NOMO-1 treated with dmso at 0.1 percent for 144 hours (cell line): Measurements from ENCODE around the gene NBEA.
A peak's percentile ranks its signal among the peaks of the same experiment; 100 is the strongest.
"Not testable (repeated sequence)": the region's sequence is repeated elsewhere in the genome, so short reads cannot be mapped to it uniquely, and the experiment has no call there.

Experiments used
- DNase-seq: peaks from one replicate; lab custom pipeline; 2025; ENCODE audit not compliant: unreplicated experiment; lab: John Stamatoyannopoulos, UW

Gene NBEA

DNA sequence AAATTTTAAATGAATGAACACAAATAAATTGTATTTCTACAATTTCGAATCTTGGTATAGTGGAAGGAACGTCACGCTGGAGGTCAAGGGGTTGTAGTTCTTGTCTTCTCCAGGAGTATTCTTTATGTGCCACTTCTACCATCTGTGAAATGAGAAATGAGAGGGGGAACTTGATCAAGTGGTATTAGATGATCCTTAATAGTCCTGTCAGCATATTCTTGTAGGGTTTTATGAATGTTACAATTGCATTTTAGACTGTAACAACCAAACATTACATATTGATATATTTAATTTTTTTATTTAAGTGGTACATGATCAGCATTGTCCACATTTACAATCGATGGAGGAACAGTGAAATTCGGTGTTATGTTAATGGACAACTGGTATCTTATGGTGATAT is 113.6 kb downstream of the NBEA start:
- DNase-seq, result no peak

DNA sequence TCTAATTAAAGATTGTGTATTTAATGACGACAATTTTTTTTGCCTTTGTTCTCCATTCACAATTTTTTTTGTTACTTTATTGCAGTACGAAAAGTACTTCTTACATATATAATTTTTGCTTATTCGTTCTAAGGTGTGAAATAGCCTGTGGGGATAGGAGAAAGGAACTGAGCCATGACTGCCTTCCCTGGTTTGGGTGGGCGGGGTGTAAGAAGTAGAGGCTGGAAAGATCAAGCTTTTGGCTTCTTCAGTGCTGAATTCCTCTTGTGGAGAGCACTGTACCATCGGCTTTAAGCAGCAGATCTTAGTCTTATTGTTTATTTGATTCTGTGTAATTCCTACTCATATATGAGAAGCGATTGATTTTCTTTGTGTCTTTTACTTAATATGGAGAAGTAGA is 115.8 kb downstream of the NBEA start:
- no peak for DNase-seq

DNA sequence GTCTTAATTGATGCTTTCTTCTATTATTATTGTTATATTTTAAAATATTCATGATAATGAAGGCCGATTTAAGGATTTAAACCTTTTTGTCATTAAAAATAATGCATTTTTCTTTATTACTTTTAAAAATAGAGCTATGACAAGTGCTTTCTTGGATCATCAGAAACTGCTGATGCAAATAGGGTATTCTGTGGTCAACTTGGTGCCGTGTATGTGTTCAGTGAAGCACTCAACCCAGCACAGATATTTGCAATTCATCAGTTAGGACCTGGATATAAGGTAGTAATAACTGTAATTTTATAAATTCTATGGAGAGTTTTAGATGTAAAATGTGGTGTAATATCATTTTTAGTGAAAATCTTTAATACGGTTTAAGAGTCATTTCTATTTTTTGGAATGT is 116.5 kb downstream of the NBEA start:
- not testable (repeated sequence) for DNase-seq

DNA sequence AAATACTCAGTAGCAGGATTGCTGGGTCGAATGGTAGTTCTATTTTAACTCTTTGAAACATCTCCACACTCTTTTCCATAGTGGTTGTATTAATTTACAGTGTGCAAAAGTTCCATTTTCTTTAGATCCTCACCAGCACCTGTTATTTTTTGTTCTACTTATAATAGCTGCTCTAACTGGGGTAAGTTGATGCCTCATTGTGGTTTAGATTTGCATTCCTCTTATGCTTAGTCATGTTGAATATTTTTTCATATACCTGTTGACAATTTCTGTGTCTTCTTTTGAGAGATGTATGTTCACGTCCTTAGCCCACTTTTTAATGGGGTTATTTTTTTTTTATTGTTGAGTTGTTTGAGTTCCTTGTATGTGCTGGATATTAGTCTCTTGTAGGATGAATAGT is 144.6 kb downstream of the NBEA start:
- DNase-seq, result no peak

DNA sequence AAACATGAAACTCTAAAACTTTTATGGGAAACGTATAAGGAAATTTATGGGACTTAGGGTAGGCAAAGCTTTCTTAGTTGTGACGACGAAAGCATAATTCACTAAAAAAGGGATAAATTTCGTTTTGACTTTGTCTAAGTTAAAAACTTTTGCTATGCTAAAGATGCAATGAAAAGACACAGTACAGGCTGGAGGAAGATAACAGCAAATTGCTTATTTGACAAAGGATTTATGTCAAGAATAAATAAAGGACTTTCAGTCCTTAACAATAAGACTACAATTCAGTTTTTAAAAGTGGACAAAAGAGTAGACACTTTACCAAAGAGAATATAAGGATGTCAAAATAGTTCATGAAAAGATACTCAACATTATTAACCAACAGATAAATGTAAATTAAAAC is 150.2 kb downstream of the NBEA start:
- no peak for DNase-seq

DNA sequence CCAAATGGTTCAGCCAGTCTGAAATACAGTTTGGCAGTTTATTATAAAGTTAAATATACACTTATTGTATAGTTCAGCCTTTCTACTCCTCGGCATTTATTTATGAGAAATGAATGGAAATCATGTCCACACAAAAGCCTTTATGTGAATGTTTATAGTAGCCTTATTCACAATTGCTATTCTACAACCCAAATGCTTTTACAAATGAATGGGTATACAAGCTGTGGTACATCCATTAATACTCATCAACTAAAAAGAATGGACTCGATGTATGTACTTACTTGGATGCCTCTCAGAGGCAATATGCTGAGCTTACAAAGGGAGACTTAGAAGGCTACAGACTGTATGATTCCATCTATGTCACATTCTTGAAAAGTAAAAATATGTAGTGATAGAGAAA is 150.7 kb downstream of the NBEA start:
- no peak for DNase-seq

DNA sequence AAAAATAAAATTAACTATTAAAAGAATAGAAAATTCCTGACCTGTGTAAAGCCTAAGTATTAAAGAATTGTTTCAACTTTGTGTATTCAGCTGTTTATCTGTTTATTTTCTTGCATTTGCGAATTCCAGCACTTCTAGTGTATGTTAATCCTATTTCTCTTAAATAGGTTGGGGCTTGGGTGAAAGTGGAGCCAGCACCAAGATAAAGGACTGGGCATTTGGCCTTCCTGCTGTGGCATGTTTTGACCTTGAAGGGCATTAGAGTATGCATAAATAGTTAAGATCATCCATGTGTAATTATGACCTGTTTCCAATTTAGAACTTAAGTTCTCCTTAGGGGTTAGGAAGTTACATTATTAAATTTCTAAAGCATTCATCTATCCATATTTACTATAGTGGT is 151.3 kb downstream of the NBEA start:
- no peak for DNase-seq

DNA sequence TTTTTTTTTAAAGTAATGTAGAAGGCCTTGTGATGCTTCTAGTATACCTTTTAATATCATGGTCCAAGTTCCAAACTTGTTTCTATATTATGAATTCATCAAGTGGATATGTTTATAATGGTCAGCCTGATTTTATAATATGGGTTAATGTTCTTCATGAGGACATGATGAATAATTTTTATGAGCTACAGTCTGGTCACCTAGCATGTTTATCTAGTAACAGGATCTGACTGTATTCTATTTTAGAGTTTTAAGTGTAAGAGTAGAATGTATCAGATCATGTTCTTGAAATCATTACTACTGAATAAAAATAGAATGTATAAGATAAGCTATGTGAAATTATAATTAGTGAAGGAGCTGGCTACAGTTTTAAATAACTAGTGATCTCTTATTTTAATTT is 164.7 kb downstream of the NBEA start:
- not testable (repeated sequence) for DNase-seq

DNA sequence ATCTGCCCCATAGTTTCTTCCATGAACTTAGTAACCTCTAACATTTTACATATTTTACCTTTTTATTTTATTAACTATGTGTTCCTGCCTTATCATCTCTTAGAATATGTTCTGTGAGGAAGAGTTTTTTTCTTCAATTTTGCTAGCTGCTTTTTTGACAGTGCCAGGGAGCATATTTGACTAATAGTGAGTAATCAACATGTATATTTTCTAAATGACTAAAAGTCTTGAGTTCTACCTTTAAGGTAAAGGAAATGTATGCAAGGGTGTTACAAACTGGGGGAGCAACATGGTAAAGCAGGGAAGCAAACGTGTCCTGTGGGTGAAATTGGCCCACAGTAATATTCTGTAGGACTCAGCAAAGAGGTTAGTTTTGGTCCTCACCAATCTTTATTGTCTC is 165.5 kb downstream of the NBEA start:
- no peak for DNase-seq

DNA sequence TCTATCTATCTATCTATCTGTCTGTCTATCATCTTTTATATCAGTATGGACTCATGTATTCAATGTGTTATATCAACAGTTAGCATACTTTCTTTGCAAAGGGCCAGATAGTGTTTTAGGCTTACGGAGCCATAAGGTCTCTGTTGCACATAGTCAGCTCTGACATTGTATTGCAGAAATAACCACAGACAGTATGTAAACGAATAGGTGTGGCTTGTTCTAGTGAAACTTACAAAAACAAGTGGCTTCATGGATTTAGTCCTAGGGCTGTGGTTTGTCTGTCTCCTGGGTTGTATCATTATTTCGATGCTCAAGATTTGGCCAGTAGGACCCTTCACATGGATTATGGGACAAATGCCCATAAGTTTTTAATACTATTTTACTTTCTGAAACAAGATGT is 171.5 kb downstream of the NBEA start:
- DNase-seq, result not testable (repeated sequence)

DNA sequence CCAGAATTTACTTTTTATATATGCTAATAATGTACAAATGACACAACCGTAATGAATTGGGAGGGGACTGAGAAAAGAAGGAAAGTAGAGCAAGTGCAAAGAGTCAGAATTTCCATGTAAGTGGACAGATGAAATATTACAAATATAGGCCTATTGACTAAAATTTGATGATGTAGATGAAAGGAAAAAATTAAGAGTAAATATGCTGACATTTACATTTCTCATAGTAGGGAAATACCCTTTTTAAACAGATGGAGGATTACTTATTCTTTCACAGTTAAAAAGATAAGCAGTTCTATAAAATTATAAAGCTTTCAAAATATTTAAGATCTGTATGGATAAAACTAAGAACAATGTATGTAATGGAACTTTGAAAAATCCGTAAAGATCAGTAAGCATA is 185.4 kb downstream of the NBEA start:
- DNase-seq, result no peak

DNA sequence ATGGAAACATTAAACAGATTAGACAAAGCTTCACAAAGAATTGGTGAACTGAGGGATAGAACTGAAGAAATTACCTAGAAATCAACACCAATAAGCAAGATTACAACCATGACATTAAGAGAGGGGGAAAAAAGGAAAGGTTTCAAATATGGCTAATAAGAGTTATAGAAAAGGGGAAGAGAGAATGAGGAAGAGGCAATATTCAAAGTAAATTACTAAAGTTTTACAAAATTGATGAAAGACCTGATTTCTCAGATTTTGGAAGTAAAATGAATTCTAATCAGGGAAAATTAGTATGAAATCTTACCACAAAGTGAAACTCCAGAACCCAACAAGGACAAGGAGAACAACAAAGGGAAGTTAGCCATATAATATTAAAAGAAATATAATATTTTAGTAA is 187.4 kb downstream of the NBEA start:
- DNase-seq, result no peak

DNA sequence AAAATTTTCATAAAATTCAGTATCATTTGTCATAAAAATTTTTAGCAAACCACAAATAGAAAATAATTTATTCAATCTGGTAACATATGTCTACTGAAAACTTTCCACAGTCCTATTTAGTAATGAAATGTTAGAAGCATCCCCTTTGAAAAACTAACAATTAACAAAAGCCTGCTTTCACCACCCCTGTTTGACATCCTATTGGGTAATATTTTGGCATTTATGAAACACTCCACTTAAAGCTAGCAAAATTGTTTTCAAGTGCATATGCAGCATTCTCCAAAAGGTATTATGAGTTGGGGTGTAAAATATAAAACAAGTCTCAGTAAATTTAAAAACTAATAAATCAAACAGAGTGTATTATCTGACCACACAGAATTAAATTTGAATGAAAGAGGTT is 189.4 kb downstream of the NBEA start:
- DNase-seq, result no peak

DNA sequence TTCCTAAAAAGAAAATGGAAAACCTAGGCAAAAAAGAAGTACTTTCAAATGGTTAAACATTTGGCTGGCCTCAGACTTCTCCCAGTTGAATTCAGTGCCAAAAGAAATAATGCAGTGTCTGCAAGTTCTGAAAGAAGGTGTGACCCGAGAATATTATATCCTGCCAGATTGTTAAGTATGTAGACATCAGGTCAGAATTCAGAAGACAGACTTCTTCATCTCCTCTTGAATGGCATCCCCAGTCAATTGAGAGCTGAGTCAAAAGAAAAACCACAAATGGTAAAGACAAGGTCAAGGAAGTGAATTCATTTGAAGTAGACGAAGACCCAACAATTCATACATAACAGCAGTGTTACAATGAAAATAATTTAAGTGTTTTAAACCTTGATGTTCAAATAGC is 194.5 kb downstream of the NBEA start:
- no peak for DNase-seq

DNA sequence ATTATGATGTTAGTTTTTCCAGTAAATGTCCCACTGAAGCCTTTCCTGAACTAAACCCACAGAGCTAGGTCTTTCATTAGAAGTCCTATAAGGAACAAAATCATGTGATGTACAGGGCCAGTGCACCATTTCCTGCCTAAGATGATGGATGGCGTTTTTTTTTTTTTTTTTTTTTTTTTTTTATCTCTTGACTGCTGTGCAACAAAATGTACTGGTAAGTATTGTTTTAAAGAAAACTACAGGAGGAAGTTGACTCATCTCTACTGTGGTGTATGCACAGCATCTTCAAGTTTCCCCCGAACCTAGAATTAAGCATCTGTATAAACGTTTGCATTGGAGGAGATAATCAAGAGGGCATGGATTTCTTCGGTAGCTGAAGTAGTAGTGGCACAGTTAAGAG is 197.5 kb downstream of the NBEA start:
- DNase-seq, result peak; percentile 35

DNA sequence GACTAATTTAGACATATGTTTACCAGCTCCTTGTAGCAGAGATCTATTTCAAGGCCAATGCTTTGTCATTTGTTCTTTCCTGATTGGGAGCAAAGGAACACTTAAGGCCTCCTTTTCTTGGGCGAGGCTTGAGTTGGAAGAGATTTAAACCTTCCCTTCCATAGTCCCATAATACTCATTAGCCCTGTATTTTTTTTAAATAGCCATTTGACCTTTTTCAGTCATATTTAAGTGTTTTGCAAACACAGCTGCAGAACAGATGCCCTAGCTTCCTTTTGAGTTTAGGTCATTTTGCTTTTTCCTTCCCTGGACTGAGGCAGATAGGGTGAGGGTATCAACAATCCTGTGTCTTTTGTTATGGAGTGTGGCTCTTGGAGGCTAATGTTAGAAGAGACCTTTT is 198.3 kb downstream of the NBEA start:
- no peak for DNase-seq

DNA sequence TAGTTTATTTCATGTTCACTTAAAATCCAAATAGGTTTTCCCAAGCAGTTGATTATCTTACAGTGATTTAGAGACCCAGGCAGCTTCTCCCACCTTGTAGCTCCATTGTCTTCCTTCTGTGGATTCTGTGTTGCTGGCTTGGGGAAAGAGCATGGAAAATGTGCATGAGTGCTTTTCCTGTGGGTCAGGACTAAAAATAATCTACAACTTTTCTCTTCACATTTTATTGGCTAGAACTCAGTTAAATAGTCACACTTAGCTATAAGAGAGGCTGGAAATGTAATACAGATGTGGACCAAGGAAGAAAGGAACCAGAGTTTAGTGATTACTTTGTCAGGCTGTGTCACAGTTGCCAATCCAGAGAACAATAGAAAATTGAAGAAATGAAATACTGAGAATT is 198.8 kb downstream of the NBEA start:
- no peak for DNase-seq

DNA sequence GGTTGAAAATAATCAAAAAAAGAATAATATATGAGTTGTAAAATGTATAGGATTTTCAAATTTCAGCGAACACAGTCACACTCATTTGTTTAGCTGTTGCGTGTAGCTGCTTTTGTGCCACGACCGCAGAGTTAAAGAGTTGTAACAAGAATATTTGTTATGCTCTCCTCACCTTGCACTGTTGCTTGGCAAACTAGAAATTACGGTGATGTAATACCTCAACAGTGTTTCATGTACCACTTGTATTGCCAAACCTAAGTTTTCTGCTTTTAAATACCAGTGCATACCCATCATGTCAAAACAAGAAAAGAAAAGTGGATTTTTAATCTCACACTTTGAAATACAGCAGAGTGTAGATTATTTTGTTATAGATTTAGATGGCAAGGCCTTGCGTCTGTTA is 201.1 kb downstream of the NBEA start:
- DNase-seq, result no peak

DNA sequence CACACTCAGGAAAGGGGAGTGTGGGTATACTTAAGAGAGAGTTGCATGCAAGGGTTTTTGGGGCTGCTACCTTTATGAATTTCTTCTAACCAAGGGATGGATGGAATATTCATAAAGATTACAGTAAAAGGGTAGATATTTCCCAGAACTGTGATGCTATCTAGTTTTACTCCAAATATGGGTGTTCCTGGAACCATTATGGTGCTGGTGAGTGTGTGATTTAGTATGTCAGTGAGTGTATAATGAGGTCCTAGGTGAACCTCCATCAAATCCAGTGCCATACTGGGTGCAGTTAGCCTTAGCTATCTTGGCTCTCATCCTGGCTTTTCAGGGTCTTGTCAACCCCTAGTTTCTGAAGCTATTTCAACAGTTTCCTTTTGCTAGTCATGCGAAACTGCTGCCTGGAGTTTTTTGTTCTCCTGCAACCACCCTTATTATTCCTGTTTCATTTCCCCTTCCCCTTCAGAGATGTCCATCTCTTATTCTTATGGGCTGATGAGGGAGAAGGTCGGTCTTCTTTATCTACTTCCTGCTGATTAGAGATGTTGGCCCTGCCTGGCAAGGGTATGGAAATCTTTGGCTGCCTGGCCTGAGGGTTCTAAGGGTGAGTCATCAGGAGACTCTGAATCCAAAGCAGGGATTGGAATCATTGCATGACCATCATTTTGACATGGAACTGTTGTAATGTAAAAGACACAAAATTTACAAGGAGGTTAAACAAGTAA is 202.3 kb downstream of the NBEA start:
- peak; percentile 58 for DNase-seq

DNA sequence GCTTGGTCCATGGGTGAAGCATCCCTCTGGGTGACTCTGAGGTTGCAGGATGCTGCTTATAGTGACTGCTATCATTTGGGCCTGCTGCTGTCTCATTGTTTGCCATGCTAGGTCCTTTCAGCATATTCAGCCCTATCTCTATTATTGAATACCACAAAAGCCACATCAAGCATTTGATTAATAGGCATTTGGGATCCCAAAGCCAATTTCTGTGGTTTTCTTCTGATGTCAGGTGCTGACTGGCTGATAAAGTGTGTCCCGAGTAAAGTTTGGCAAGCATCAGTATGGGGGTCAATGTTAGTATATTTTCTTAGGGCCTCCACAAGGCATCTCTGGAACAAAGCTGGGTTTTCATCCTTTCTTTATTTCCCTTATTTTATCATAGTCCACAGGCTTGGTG is 204.6 kb downstream of the NBEA start:
- DNase-seq, result no peak

DNA sequence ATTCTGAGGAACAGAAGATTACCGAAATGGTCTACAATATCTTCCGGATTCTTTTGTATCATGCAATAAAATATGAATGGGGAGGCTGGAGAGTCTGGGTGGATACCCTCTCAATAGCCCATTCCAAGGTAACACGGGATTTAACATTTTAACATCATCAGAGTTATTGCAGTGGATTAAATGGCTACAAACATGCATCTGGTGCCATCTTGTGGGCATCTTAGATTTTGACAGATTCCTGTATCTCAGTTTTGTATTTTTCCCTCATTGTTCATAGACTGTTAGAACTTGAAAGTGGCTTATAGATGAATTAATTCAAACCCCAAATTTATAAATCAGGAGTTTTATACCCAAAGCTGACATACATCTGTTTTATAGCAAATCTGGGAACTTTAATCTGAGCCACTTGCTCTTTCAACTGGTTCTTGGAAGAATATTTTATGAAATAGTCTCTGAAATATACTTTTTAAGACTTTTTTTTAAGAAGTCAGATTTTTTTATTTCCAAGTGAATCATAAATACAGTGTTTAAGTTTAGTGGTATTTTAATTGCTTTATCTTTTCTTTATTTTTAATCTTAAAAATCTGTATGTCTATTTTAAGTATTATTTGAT is 215.2 kb downstream of the NBEA start:
- DNase-seq, result no peak

DNA sequence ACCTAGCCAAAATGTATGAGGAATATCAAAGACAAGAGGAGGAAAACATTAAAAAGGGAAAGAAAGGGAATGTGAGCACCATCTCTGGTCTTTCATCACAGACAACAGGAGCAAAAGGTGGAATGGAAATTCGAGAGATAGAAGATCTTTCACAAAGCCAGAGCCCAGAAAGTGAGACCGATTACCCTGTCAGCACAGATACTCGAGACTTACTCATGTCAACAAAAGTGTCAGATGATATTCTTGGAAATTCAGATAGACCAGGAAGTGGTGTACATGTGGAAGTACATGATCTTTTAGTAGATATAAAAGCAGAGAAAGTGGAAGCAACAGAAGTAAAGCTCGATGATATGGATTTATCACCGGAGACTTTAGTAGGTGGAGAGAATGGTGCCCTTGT is 217.0 kb downstream of the NBEA start:
- no peak for DNase-seq

DNA sequence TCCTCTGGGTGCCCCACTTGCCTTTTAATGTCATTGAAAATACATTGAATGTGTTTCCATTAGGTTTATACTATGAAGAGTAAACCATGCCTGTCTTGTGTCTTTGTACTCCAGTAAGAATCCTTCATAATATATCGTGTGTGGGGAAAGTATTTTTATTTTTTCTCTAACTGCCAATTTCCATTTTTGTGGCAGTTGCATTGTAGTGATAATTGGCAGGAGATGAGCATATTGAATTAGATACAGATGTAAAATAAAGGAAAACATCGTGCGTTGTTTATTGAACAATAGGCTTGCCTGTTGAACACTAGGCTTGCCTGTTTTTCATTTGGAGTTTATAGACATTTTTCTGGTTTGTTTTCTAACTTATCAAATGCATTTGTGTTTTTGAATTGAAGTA is 218.8 kb downstream of the NBEA start:
- no peak for DNase-seq
